HFF-Myc (cell line): Measurements from ENCODE around the gene CAST.
"Not testable (repeated sequence)": the region's sequence is repeated elsewhere in the genome, so short reads cannot be mapped to it uniquely, and the experiment has no call there.

ENCODE experiments used
- DNase-seq: peaks from one replicate; pipeline ENCODE4 v3.0.0-alpha.2; 2011; ENCODE audit warnings: low read depth; ENCODE audit errors: extremely low read depth
- H3K4me3 ChIP-seq: replicated peaks from 2 replicates; pipeline ENCODE4 v1.5.1; 2011; ENCODE audit warnings: low read depth, mild to moderate bottlenecking, control low read depth, low read length
- TF ChIP-seq, protein P1 (sequence below): IDR thresholded peaks from 2 replicates; pipeline ENCODE4 v1.5.1; 2012; ENCODE audit warnings: mild to moderate bottlenecking, low read depth, low read length, control low read depth; ENCODE audit errors: missing control alignments

CAST gene

DNA sequence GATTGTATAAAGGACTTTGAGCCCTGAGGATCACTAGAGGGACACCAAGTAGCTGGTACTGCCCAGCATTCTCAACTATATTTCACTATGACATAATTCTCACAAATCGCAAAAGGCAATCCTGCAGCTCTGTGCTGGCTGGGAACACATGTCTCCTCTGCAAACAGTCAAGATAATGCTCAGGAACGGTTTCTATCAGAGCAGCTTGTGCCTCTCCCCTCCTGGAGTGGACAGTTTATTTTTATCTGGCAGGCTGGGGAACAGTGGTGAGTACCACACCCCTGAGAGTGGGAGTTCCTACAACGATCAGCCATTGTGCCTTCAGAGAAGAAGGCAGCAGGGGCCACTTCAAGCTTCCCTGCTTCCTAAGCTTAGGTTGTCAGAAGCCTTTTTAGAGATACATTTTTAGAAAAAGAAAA lies 79.7 kb downstream of the CAST start:
- TF ChIP-seq, protein P1, sequence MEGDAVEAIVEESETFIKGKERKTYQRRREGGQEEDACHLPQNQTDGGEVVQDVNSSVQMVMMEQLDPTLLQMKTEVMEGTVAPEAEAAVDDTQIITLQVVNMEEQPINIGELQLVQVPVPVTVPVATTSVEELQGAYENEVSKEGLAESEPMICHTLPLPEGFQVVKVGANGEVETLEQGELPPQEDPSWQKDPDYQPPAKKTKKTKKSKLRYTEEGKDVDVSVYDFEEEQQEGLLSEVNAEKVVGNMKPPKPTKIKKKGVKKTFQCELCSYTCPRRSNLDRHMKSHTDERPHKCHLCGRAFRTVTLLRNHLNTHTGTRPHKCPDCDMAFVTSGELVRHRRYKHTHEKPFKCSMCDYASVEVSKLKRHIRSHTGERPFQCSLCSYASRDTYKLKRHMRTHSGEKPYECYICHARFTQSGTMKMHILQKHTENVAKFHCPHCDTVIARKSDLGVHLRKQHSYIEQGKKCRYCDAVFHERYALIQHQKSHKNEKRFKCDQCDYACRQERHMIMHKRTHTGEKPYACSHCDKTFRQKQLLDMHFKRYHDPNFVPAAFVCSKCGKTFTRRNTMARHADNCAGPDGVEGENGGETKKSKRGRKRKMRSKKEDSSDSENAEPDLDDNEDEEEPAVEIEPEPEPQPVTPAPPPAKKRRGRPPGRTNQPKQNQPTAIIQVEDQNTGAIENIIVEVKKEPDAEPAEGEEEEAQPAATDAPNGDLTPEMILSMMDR = no peak
- DNase-seq = no peak
- H3K4me3 ChIP-seq = no peak overlapping the region

DNA sequence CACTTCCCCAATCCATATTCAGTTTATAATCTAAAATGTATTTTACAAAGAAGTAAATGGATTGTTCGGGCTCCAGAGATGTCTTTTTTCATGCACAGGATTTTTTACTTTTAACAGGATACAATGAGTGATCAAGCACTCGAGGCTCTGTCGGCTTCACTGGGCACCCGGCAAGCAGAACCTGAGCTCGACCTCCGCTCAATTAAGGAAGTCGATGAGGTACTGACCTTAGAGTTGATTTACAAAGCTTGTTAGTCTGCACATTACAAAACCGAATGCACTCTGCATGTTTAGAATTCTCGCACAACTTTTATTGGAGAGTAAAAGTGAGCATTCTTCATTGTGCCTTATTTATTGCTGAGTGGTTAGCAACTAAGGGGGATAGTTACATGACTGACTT lies 80.4 kb downstream of the CAST start:
- H3K4me3 ChIP-seq = no peak overlapping the region
- TF ChIP-seq, protein P1 = no peak
- DNase-seq = no peak

GRCh38 chr5:96743065-96743768 lies 81.0 kb downstream of the CAST start:
- no peak overlapping the region for H3K4me3 ChIP-seq
- no peak for DNase-seq
- TF ChIP-seq, protein P1 = no peak

DNA sequence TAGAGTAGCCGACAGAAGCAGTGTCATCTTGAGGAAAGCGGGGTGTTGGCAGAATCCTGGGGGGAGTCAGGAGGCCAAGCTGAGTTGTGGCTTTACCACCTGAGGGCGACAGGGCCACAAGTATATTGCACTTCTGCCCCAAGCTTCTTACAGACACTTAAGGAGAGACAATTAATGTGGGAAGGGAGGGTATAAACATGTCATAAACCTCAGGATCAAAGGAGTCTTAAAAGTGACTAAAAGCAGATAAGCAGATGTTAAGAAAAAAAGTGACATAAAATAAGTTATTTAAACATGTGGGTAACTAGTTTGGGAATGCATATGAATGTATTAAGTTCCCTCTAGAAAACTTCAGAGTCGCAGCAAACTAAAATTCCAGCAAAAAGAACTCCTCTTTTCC lies 81.6 kb downstream of the CAST start:
- TF ChIP-seq, protein P1 = no peak
- no peak overlapping the region for H3K4me3 ChIP-seq
- DNase-seq = no peak

- not testable (repeated sequence) for H3K4me3 ChIP-seq, DNase-seq
These were observed 82.0 kb downstream of the CAST start for GRCh38 chr5:96744218-96744617.

DNA sequence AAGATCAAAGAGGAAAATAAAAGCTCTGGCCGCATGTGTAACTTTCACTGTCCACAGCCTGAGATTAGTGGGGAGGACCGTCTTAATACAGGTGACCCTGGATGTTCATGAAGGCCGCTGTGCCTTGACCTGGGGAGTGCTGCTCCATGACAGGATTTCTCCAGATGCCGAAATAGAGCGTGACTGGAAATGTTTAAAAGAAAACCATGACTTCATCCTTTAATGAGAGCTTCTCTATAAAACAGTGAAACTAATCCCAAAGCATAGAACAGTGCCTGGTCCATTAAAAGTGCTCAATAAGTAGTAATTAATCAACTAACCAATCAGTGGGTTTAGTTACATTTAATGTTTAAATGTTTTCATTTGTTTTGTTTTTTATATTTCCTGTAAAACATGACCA lies 82.8 kb downstream of the CAST start:
- TF ChIP-seq, protein P1 = no peak
- H3K4me3 ChIP-seq = no peak overlapping the region
- DNase-seq = no peak

DNA sequence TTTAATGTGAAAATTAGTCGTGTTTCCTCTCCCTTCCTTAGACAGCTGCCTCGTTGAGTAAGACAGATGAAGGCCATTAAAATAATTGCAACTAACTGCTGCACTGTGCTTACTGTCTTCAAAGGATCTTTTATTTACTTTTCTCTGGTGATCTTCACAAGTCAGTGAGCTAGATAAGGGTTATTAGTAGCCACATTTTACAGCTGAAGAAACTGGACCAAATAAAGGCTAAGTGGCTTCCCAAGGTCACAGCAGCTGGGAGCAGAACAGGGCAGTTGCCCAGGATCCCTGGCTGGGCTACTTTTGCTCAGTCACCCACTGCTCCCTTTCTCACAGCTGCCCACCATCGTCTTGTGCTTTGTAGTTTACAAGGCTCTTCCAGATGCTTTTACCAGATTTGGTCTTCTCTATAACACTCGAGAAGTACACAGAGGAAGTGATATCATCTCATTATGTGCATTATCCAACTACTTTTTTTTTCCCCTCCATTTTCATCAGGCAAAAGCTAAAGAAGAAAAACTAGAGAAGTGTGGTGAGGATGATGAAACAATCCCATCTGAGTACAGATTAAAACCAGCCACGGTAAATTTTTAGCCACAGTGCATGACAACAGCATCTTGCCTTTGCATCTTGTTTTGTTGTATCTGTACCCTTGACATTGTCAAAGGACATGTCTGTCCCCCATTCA lies 83.8 kb downstream of the CAST start:
- no peak overlapping the region for H3K4me3 ChIP-seq
- TF ChIP-seq, protein P1 = no peak
- DNase-seq = peak; percentile 45
